Hepatocyte (in vitro differentiated cells): ENCODE data around the gene XAF1. TPM values are rescaled to one million over a fixed set of nuclear protein-coding genes. Genes with fewer than 3 reads are reported as not detected.

ENCODE experiments used
- DNase-seq: peaks from one replicate; pipeline ENCODE4 v3.0.0-alpha.2; 2016; ENCODE audit warnings: low spot score
- H2AFZ ChIP-seq: fragments of 200-600 bp; sonication (generic); 2 replicates; pipeline ENCODE4 v1.6.0; 2016; ENCODE audit warnings: antibody characterized with exemption, mild to moderate bottlenecking
- H3K27ac ChIP-seq: fragments of 200-600 bp; sonication (generic); 2 replicates; pipeline ENCODE4 v1.5.1; 2016; ENCODE audit warnings: mild to moderate bottlenecking
- H3K27me3 ChIP-seq: fragments of 200-600 bp; sonication (generic); 2 replicates; pipeline ENCODE4 v1.6.1; 2016
- H3K36me3 ChIP-seq: fragments of 200-600 bp; sonication (generic); replicated peaks from 2 replicates; pipeline ENCODE4 v1.5.1; 2016; ENCODE audit warnings: low read depth; ENCODE audit not compliant: insufficient read depth
- H3K4me1 ChIP-seq: fragments of 200-600 bp; sonication (generic); 2 replicates; pipeline ENCODE4 v1.5.1; 2016; ENCODE audit warnings: mild to moderate bottlenecking, moderate library complexity; ENCODE audit not compliant: insufficient read depth
- H3K4me2 ChIP-seq: fragments of 200-600 bp; sonication (generic); 2 replicates; pipeline ENCODE4 v1.6.0; 2016
- H3K4me3 ChIP-seq: fragments of 200-600 bp; sonication (generic); 2 replicates; pipeline ENCODE4 v1.5.1; 2016; ENCODE audit warnings: mild to moderate bottlenecking
- H3K79me2 ChIP-seq: fragments of 200-600 bp; sonication (generic); 2 replicates; pipeline ENCODE4 v1.6.0; 2017; ENCODE audit warnings: mild to moderate bottlenecking
- H3K9me2 ChIP-seq: fragments of 200-600 bp; sonication (generic); replicated peaks from 2 replicates; pipeline ENCODE4 v1.6.0; 2017; ENCODE audit warnings: mild to moderate bottlenecking; ENCODE audit not compliant: insufficient read depth
- H3K9me3 ChIP-seq: fragments of 200-600 bp; sonication (generic); 2 replicates; pipeline ENCODE4 v1.5.1; 2016; ENCODE audit warnings: low read depth, mild to moderate bottlenecking
- H4K20me1 ChIP-seq: fragments of 200-600 bp; sonication (generic); 2 replicates; pipeline ENCODE4 v1.6.0; 2016; ENCODE audit warnings: mild to moderate bottlenecking; ENCODE audit not compliant: insufficient read depth, poor library complexity, severe bottlenecking
- CTCF ChIP-seq: fragments of 200-600 bp; sonication (generic); IDR thresholded peaks from 2 replicates; pipeline ENCODE4 v1.5.1; 2016; ENCODE audit warnings: antibody characterized with exemption, mild to moderate bottlenecking; ENCODE audit not compliant: poor library complexity
- EZH2 ChIP-seq: fragments of 200-600 bp; sonication (generic); IDR thresholded peaks from 2 replicates; pipeline ENCODE4 v1.6.1; 2016; ENCODE audit warnings: antibody characterized with exemption, mild to moderate bottlenecking, borderline replicate concordance
- EZH2phosphoT487 ChIP-seq: fragments of 200-600 bp; sonication (generic); IDR thresholded peaks from one replicate; pipeline ENCODE4 v1.6.1; 2018; ENCODE audit warnings: antibody characterized with exemption, mild to moderate bottlenecking, low read depth, moderate library complexity; ENCODE audit not compliant: unreplicated experiment, severe bottlenecking
- WGBS: methylation state at CpG from one replicate; pipeline ENCODE4 v1.1.6; 2016; ENCODE audit warnings: low lambda C conversion rate; ENCODE audit errors: missing lambda C conversion rate; 5-methylcytosine and 5-hydroxymethylcytosine counted together
- polyA plus RNA-seq: library from polyadenylated mRNA; unstranded; fragments of >200 nt; fragmentation: Nextera tagmentation; extraction: Ambion mirVana; gene quantifications from 2 replicates; pipeline ENCODE4 v1.2.1, GENCODE V29; 2016
- total RNA-seq: library from RNA; depleted of rRNA; stranded (reverse); fragments of >200 nt; gene quantifications from 2 replicates; pipeline ENCODE4 v1.2.3, GENCODE V29; 2014

Gene XAF1
- total and polyA plus RNA-seq, 2 experiments from 2014 or later: 1.9 to 3.3 TPM

GRCh38 chr17:6753006-6753445 is 2.8 kb upstream of the XAF1 start:
- 58% methylated on average over 9 of the region's 9 CpGs for WGBS
- TF ChIP-seq EZH2: no peak
- TF ChIP-seq EZH2phosphoT487: no peak
- TF ChIP-seq CTCF: no peak
- H3K4me1 ChIP-seq: peaks cover 11% of the 10 kb centered on the region
- no peaks in the 10 kb centered on the region for H3K9me2 ChIP-seq
- H3K27me3 ChIP-seq: no peaks in the 10 kb centered on the region
- no peaks in the 10 kb centered on the region for H3K36me3 ChIP-seq
- H4K20me1 ChIP-seq: no peaks in the 10 kb centered on the region
- no peaks in the 10 kb centered on the region for H3K79me2 ChIP-seq
- peak overlapping the region; percentile 11 for H3K4me2 ChIP-seq
- peak overlapping the region; percentile 89 for H3K27ac ChIP-seq
- no peaks in the 10 kb centered on the region for H3K9me3 ChIP-seq
- no peak overlapping the region for H2AFZ ChIP-seq
- H3K4me3 ChIP-seq: no peak overlapping the region
- DNase-seq: peak; percentile 11

- Histone ChIP-seq H3K36me3 (no peaks in the 10 kb centered on the region), H3K27me3 (no peaks in the 10 kb centered on the region), H3K79me2 (no peaks in the 10 kb centered on the region), H3K4me1 (peaks cover 11% of the 10 kb centered on the region), H3K27ac (peak overlapping the region; percentile 89), H3K4me2 (no peak overlapping the region), H3K4me3 (no peak overlapping the region), H3K9me2 (no peaks in the 10 kb centered on the region), H4K20me1 (no peaks in the 10 kb centered on the region), H3K9me3 (no peaks in the 10 kb centered on the region), H2AFZ (no peak overlapping the region)
- no peak for TF ChIP-seq EZH2phosphoT487
- TF ChIP-seq CTCF: no peak
- no peak for TF ChIP-seq EZH2
- WGBS: 81% methylated on average over 6 of the region's 6 CpGs
- DNase-seq: no peak
These were observed 2.3 kb upstream of the XAF1 start for GRCh38 chr17:6753546-6753945.

- Histone ChIP-seq H3K9me2 (no peaks in the 10 kb centered on the region), H3K27ac (peak overlapping the region; percentile 68), H3K4me1 (peaks cover 11% of the 10 kb centered on the region), H3K4me3 (no peak overlapping the region), H3K9me3 (no peaks in the 10 kb centered on the region), H4K20me1 (no peaks in the 10 kb centered on the region), H3K36me3 (no peaks in the 10 kb centered on the region), H3K79me2 (no peaks in the 10 kb centered on the region), H3K27me3 (no peaks in the 10 kb centered on the region), H2AFZ (peak overlapping the region; percentile 63), H3K4me2 (peak overlapping the region; percentile 65)
- TF ChIP-seq CTCF: no peak
- TF ChIP-seq EZH2: no peak
- TF ChIP-seq EZH2phosphoT487: no peak
- peak; percentile 40 for DNase-seq
- WGBS: 56% methylated on average over 5 of the region's 5 CpGs
These were observed 565 bp upstream of the XAF1 start for GRCh38 chr17:6755281-6755680.
